ENCODE measurements around the gene TUBGCP4.
A peak's percentile ranks its signal among the peaks of the same experiment; 100 is the strongest.

DNA sequence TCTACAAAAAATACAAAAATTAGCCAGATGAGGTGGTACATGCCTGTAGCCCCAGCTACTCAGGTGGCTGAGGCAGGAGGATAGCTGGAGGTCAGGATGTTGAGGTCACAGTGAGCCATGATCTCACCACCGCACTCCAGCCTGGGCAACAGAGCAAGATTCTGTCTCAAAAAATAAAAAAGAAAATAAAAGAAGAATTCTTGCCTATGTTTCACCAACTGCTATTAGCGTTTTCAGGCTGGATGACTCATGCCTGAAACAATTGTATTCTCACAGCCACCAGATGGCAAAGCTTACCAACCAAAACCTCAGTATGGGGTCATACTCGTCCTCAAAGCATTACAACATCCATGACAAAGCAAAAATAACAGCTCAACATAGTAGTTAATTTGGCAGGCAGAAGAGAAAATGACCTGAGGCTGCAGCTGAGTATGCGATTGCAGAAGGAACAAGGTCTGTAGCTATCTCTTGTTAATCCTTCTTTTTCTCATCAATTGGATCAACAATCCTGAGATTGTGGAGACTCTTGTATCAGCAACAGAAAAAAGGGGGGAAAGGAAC, 69.9 kb downstream of the TUBGCP4 start:
- TF ChIP-seq, protein P1, sequence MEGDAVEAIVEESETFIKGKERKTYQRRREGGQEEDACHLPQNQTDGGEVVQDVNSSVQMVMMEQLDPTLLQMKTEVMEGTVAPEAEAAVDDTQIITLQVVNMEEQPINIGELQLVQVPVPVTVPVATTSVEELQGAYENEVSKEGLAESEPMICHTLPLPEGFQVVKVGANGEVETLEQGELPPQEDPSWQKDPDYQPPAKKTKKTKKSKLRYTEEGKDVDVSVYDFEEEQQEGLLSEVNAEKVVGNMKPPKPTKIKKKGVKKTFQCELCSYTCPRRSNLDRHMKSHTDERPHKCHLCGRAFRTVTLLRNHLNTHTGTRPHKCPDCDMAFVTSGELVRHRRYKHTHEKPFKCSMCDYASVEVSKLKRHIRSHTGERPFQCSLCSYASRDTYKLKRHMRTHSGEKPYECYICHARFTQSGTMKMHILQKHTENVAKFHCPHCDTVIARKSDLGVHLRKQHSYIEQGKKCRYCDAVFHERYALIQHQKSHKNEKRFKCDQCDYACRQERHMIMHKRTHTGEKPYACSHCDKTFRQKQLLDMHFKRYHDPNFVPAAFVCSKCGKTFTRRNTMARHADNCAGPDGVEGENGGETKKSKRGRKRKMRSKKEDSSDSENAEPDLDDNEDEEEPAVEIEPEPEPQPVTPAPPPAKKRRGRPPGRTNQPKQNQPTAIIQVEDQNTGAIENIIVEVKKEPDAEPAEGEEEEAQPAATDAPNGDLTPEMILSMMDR (conservative IDR thresholded peaks at IDR 0.05; ENCODE audit: low read depth, low read length): peak; percentile 62
- no peak for TF ChIP-seq EZH2 (IDR thresholded peaks at IDR 0.05; ENCODE audit: borderline replicate concordance, low read depth, low read length, poor library complexity, severe bottlenecking)

All from A673 (cell line).